Hematopoietic multipotent progenitor cell treated with erythropoietin and hydrocortisone succinate and interleukin-3 and kit ligand, for 6 days (in vitro differentiated cells): ENCODE measurements around the gene STK32B.
"Not testable (repeated sequence)": the region's sequence is repeated elsewhere in the genome, so short reads cannot be mapped to it uniquely, and the experiment has no call there.

ENCODE experiments used
- DNase-seq: peaks from one replicate; pipeline ENCODE4 v3.0.0-alpha.2; 2015

The STK32B gene

GRCh38 chr4:5213087-5213595 lies 161.9 kb downstream of the STK32B start:
- no peak for DNase-seq

DNA sequence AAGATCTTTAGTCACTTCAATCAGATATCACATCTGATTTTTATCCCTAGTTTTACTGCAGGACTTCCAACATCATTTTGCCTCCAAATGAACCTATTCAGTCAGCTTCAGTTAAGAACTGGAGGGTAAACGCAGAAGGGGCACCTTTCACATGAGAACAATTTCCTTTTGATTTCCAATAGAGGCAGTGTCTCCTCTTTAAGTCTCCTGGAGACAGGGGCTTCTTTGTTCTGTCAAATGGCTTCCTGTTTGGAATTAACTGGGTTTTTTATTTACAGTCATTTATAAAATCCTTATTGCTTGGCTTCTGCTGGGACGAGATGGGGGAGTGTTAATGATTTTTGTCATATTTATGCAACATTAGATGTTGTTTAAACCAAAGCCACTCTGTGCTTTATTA lies 164.0 kb downstream of the STK32B start:
- DNase-seq: no peak

GRCh38 chr4:5217421-5217820 lies 166.1 kb downstream of the STK32B start:
- DNase-seq: no peak

- no peak for DNase-seq
These were observed 167.2 kb downstream of the STK32B start for GRCh38 chr4:5218376-5219069.

DNA sequence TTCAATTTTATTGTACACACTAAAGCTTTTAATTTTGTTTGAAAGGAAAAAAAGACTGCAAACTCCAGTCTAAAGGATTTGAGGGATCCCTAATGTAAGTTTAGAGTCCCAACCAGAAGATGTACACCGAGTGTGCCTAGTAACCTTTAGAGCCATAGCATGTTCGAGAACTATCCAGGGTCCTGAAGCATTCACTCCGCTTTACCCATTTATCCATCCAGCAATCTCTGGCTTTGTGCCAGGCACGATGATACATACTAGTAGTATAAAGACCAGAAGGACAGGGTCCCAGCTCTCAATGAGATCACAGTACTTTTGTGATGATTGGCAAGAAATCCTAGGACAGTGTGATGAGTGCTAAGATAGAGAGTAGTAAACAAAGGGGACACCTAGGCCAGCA lies 168.7 kb downstream of the STK32B start:
- peak; percentile 76 for DNase-seq

DNA sequence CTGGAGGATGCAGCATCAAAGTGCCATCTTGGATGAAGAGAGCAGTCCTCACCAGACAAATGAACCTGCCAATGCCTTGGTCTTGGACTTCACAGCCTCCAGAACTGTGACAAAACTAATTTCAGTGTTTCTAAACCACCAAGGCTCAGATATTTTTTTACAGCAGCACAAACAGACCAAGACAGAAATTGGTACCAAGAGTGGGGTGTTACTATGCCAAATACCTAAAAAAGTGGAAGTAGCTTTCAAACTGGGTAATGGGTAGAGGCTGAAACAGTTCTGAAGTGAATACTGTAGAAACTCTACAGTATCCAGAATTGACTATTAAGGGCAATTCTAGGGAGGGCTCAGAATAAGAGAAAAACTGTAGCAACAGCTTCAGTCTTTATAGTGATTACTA lies 170.8 kb downstream of the STK32B start:
- no peak for DNase-seq

DNA sequence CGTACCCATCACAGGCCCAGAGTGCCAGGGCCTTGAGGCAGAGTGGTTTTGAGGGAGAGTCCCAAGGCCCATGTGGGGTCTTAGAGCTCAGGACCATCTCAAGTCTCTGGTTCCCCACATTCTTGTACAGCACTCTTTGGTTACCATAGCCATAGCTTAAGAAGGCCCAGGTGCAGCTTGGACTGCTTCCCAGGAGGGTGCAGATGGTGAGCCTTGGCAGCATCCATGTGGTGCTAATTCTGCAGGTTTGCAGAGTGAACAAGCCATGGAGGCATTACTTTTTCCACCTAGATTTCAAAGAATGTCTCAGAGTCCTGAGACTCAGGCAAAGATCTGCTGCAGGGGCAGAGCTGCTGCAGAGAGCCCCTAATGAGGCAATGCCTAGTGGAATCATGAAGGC lies 171.7 kb downstream of the STK32B start:
- DNase-seq: no peak

DNA sequence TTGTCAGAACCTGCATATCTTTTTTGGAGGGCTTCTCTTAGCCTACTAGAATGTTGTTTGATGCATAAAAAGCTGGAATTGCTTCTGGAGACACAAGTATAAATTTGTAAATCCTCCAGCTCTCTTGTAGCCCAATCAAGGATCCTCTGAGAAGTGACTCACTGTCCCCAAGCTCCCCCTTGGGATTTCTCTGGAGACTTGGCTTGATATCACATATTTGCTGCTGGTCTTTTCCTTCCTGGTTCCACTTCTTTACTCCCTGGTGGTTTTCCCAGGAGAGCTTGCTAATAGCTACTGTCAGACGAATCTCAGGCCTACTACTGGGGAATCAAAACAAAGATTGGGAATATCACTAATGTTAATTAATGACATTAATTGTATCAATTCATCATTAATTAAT lies 173.1 kb downstream of the STK32B start:
- no peak for DNase-seq

DNA sequence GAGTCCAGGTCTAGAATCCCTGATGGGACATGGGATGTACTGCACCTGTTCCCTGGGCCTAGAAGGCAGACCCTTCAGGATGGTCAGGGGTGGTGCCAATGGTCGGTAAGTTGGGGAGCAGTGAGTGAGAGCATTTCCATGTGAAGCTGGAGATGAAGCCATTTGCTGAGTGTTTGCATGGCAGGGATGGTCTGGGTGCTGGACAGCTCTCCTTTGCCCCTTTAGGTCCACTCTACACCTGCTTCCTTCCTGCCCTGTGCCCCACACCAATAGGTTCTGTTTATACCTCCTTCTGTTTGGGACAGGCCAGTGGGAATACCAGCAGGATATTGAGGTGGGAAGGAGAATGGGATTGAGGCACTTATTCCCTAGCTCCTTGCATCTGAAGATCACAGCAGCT lies 181.3 kb downstream of the STK32B start:
- DNase-seq: no peak

DNA sequence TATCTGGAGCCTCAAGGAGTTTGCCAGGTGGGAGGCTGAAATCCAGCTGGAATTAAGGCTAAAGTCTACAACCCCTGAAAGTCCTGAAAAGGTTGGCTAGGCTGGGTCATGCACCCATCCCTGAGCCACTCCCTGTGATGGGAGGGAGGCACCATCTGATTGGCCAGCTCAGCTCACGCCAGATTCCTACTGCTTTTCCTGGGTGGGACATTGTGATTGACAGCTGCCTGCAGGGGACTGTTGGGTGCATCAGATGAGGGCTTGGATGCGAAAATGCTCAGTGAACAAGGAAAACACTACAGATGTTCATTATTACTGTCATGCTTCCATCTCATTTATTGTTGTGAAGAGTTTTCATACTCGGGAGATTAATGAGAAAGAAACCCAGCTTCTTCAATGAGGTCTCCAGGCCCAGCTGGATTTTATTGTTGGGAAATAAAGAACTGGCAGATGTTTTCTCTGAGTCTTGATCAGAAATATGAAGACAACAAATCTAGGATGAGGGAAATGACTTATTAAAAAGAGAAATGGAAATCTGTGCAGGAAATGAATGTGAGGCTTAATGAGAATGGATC lies 185.9 kb downstream of the STK32B start:
- no peak for DNase-seq

- no peak for DNase-seq
These were observed 186.9 kb downstream of the STK32B start for GRCh38 chr4:5238173-5238572.

- not testable (repeated sequence) for DNase-seq
These were observed 195.8 kb downstream of the STK32B start for GRCh38 chr4:5247061-5247460.

DNA sequence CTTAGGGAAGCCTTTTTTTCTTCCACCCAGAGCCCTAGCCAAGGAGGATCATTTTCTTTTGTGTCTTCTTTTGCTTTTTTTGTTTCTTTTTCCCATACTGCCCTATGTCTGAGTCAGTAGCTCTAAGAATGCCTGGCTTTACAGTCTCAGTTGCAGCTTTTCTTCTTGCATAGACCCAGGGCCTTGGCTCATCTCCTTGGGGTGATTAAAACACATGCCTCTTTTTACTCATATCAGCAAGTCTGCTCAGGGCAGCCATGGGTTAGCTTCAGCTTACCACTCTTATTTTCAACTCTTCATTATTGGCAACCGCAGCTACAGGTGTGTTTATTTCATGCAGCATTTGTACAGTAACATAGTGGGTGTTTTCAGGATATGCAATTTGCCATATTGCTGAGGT lies 196.5 kb downstream of the STK32B start:
- DNase-seq: no peak

DNA sequence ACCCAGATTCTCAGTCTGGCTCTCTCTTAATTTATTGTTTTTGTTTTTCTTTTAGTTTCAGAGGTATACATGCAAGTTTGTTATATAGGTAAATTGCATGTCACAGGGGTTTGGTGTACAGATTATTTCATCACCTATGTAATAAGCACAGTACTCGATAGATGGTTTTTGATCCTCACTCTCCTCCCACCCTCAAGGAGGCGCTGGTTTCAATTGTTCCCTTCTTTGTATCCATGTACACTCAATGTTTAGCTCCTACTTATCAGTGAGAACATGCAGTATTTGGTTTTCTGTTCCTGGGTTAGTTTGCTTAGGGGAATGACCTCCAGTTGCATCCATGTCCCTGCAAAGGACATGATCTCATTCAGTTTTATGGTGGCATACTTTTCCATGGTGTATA lies 198.4 kb downstream of the STK32B start:
- DNase-seq: no peak

GRCh38 chr4:5250536-5250935 lies 199.3 kb downstream of the STK32B start:
- DNase-seq: not testable (repeated sequence)

DNA sequence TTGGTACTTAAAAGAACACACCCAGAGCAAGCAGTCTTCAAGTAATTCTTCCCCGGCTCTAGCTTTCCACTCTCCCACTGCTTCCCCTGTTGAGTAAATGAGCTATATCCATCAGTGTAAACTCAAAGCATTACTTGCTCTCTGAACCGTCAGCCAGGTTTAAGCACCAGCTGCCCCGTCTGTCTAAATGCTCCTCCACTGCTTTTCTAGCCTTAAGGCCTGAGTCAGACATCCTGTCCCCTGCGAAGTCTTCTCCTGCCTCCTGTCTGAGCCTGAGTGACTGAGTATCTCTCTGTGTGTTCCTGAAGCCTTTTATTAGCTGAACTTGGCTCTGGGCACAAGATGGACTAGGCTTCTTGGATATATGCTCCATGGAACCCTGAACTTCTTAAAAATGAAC lies 205.1 kb downstream of the STK32B start:
- no peak for DNase-seq

GRCh38 chr4:5257086-5257485 lies 205.8 kb downstream of the STK32B start:
- DNase-seq: no peak

- peak; percentile 12 for DNase-seq
These were observed 208.2 kb downstream of the STK32B start for GRCh38 chr4:5259471-5259870.

DNA sequence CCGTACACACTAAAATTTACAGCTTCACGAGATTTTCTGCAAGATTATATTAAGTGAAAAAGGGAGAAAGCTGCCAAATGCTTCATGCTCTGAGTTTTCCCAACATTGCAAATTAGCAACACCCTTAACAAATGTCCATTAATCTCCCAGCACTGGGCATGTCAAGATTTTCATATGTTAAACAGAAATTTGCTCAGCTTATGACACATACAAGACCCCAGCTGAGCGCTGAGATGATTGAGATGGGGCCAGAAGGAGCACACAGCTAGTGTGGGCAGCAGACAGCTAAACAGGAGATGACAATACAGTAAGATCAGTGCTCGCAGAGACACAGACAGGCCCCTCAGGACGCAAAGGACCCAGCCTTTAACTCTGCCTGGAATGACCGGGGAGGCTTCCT lies 208.8 kb downstream of the STK32B start:
- DNase-seq: no peak

GRCh38 chr4:5261866-5262265 lies 210.6 kb downstream of the STK32B start:
- no peak for DNase-seq

DNA sequence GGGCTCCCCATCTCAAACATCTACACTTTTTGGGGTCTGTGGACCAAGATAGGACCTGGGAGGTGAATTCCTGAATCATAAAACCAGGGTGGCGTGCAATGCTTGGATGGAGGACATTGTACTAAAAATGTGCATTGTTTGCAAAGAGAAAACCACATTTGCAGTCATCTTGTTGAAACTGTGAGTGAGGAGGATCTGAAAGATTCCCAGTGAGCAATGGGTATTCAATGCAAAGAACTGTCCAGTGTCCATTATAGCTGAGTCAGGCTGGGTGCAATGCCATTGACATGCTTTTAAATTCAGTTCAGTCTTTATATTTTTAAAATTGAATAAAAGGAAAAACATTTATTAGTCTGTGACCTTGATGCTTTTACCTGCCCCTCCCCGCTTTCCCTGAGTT lies 215.7 kb downstream of the STK32B start:
- DNase-seq: no peak

DNA sequence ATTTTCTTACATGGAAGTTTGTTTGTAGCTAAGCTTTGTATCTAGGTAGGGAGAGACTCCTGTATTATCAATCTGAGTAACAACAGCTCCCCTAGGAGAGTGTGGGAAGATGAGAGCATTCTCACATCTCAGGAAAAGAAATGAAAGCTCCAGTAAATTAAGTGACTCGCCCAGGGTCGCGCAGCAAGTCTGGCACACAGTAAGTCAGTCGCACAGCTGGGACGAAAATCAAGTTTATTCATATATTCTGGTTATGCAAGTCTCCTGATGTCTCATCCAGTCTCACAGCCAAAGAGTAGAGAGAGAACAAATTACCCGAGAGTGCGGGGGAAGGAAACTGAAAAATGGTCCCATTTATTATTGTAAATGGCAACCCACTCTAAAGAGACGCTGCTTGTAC lies 216.1 kb downstream of the STK32B start:
- DNase-seq: no peak

DNA sequence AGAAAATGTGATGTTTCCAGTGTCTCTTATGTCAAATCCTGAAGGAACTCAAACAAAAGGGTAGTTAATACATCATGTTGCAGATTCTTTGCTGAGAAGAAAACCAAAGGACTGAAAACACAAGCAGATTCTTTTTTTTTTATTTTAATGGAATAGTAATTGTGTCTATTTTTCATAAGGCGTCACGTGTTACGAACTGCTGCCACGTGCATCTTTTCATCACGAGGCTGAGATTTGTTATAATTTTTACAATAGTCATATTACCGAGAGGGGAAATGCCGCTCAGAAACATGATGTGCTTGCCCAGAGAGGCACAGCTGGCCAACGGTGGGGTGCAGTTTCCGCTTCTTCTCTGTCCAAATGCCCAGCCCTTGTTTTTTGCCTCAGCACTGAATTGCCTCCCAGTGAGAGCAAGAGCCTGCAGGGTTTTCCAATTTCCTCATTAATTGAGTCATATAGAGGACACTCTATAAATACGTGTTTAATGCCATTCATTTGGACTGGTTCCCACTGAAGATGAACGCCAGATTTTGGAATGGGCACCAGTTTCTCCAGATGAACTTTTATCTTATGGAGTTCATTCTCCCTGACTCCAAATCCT lies 225.3 kb downstream of the STK32B start:
- DNase-seq: no peak

- DNase-seq: no peak
These were observed 225.8 kb downstream of the STK32B start for GRCh38 chr4:5277079-5277478.

DNA sequence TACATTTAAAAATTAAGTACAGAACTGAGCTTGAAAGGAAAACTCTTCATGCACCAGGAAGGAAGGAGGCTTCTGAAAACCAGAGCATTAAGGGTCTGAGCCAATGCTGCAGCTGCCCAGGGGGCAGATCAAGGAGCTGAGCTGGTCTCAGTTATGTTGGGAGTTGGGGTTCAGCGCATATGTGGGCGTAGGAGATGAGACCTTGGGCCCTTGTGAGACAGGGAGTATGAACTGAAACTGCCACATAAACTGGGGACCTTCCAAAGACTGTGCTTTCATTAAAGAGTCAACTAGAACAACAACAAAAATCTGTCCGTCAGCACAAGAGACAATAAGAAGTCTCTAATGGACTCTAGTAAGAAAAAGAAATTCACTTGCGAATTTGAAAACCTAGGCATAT lies 226.9 kb downstream of the STK32B start:
- DNase-seq: no peak
